ENCODE results near the gene ADAM17. TPM values are rescaled to one million over a fixed set of nuclear protein-coding genes. Genes with fewer than 3 reads are reported as not detected.
A peak's percentile ranks its signal among the peaks of the same experiment; 100 is the strongest.

ADAM17 gene
- total RNA-seq, 4 donors from 2014 or later, result 12.9 to 17.7 (median 14.9) TPM

- WGBS, result 80% methylated on average over 7 of the region's 7 CpGs
- no peak overlapping the region for H3K4me3 ChIP-seq
- no peak for DNase-seq (ENCODE audit: extremely low spot score)
- peak overlapping the region in 1 of 4 donors; percentile 17 for H3K27ac ChIP-seq (replicated peaks in 1 of 4)
- peaks cover 27 to 45% (median 37%) of the 10 kb centered on the region in 4 donors for H3K36me3 ChIP-seq
- H3K9me3 ChIP-seq, result no peaks in the 10 kb centered on the region
- H3K4me1 ChIP-seq, result peaks cover 22 to 48% (median 45%) of the 10 kb centered on the region in 4 donors
- H3K27me3 ChIP-seq, result no peaks in the 10 kb centered on the region
- intact Hi-C loops (cut with DNase I), result loop anchor here (5.0 to 10.0 kb wide), 3 partner anchors 53 to 157 kb away; partner anchors contain the start of genes CPSF3, ITGB1BP1 and YWHAQ
- TF ChIP-seq EP300 (IDR thresholded peaks at IDR 0.05), result no peak
Observed at GRCh38 chr2:9477914-9478313, 77.7 kb downstream of the ADAM17 start.

- DNase-seq (ENCODE audit: extremely low spot score), result no peak
- H3K36me3 ChIP-seq, result peaks cover 0 to 18% (median 7%) of the 10 kb centered on the region in 4 donors
- H3K4me1 ChIP-seq, result peaks cover 22 to 48% (median 45%) of the 10 kb centered on the region in 4 donors
- no peak for TF ChIP-seq CTCF (IDR thresholded peaks at IDR 0.05)
- no peak for TF ChIP-seq EP300 (IDR thresholded peaks at IDR 0.05)
- peak; percentile 5 to 56 for TF ChIP-seq POLR2AphosphoS5 (IDR thresholded peaks at IDR 0.05)
- TF ChIP-seq POLR2A (IDR thresholded peaks at IDR 0.05; ENCODE audit: low read depth), result peak; percentile 22
- peak within 1 kb of the TSS; percentile 75 to 90 (median 84) for H3K4me3 ChIP-seq
- WGBS, result 7% methylated on average over 3 of the region's 91 CpGs
- intact Hi-C loops (cut with DNase I), result loop anchor here (5.0 to 10.0 kb wide), 3 partner anchors 50 to 160 kb away; partner anchors contain the start of genes CPSF3, ITGB1BP1 and YWHAQ
- H3K9me3 ChIP-seq, result no peaks in the 10 kb centered on the region
- no peaks in the 10 kb centered on the region for H3K27me3 ChIP-seq
- peak within 1 kb of the TSS; percentile 86 to 94 (median 91) for H3K27ac ChIP-seq (replicated peaks in 1 of 4)
Observed at GRCh38 chr2:9474361-9475057, 81.1 kb downstream of the ADAM17 start, which contains the start of gene IAH1. Gene IAH1, plus strand, starts transcription at chr2:9474551. Its CDS starts 16 bp downstream, at chr2:9474567.

- WGBS, result 62% methylated on average over 6 of the region's 39 CpGs
- peaks cover 0 to 23% (median 10%) of the 10 kb centered on the region in 4 donors for H3K36me3 ChIP-seq
- DNase-seq (ENCODE audit: extremely low spot score), result no peak
- peak overlapping the region; percentile 75 to 90 (median 84) for H3K4me3 ChIP-seq
- intact Hi-C loops (cut with DNase I), result loop anchor here (10.0 kb wide), 2 partner anchors 49 to 161 kb away; partner anchors contain the start of genes CPSF3, ITGB1BP1 and YWHAQ
- H3K27ac ChIP-seq (replicated peaks in 1 of 4), result peak overlapping the region; percentile 86 to 94 (median 91)
- no peak for TF ChIP-seq CTCF (IDR thresholded peaks at IDR 0.05)
- TF ChIP-seq POLR2A (IDR thresholded peaks at IDR 0.05; ENCODE audit: low read depth), result no peak
- no peak for TF ChIP-seq POLR2AphosphoS5 (IDR thresholded peaks at IDR 0.05)
- no peak for TF ChIP-seq EP300 (IDR thresholded peaks at IDR 0.05)
- H3K4me1 ChIP-seq, result peaks cover 22 to 48% (median 45%) of the 10 kb centered on the region in 4 donors
- H3K27me3 ChIP-seq, result no peaks in the 10 kb centered on the region
- H3K9me3 ChIP-seq, result no peaks in the 10 kb centered on the region
Observed at GRCh38 chr2:9473985-9474360, 81.7 kb downstream of the ADAM17 start.

GRCh38 chr2:9473308-9473984 is 82.2 kb downstream of the ADAM17 start:
- H3K27me3 ChIP-seq, result no peaks in the 10 kb centered on the region
- H3K9me3 ChIP-seq, result no peaks in the 10 kb centered on the region
- TF ChIP-seq CTCF (IDR thresholded peaks at IDR 0.05), result peak in 1 of 3 experiments; percentile 12
- no peak for TF ChIP-seq POLR2AphosphoS5 (IDR thresholded peaks at IDR 0.05)
- no peak for TF ChIP-seq EP300 (IDR thresholded peaks at IDR 0.05)
- TF ChIP-seq POLR2A (IDR thresholded peaks at IDR 0.05; ENCODE audit: low read depth), result no peak
- WGBS, result 52% methylated on average over 14 of the region's 24 CpGs
- peaks cover 0 to 24% (median 12%) of the 10 kb centered on the region in 4 donors for H3K36me3 ChIP-seq
- no peak for DNase-seq (ENCODE audit: extremely low spot score)
- H3K27ac ChIP-seq (replicated peaks in 1 of 4), result peak overlapping the region; percentile 86 to 94 (median 91)
- peaks cover 20 to 43% (median 41%) of the 10 kb centered on the region in 4 donors for H3K4me1 ChIP-seq
- peak overlapping the region; percentile 75 to 90 (median 84) for H3K4me3 ChIP-seq
- intact Hi-C loops (cut with DNase I), result loop anchor here (10.0 kb wide), 2 partner anchors 49 to 161 kb away; partner anchors contain the start of genes CPSF3, ITGB1BP1 and YWHAQ

Data from esophagus muscularis mucosa (tissue), 4 donors.